ENCODE measurements around the gene TMEM132D. TPM values are rescaled to one million over a fixed set of nuclear protein-coding genes. Genes with fewer than 3 reads are reported as not detected.
"Not testable (repeated sequence)": the region's sequence is repeated elsewhere in the genome, so short reads cannot be mapped to it uniquely, and the experiment has no call there.

Gene TMEM132D
- polyA plus RNA-seq, 1 experiment: not detected

- TF ChIP-seq CTCF (IDR thresholded peaks at IDR 0.05; ENCODE audit: low read depth, low read length): no peak
- H3K27me3 ChIP-seq (ENCODE audit: control insufficient read depth, insufficient read depth, low read length): no peaks in the 10 kb centered on the region
- CTCF ChIA-PET: no interaction called here
- POLR2A ChIA-PET: no interaction called here
- DNase-seq (ENCODE audit: low read depth, low spot score): no peak
- H3K4me3 ChIP-seq (ENCODE audit: low read depth, low read length): no peak overlapping the region
- H3K27ac ChIP-seq (ENCODE audit: low read depth, low read length): no peak overlapping the region
- peaks cover 39% of the 10 kb centered on the region for H3K9me3 ChIP-seq (ENCODE audit: control insufficient read depth, insufficient read depth, low read length)
These were observed 363.6 kb downstream of the TMEM132D start for GRCh38 chr12:129540249-129540648.

- CTCF ChIA-PET; DNase-seq (ENCODE audit: low read depth, low spot score); POLR2A ChIA-PET: not testable (repeated sequence)
These were observed 365.0 kb downstream of the TMEM132D start for GRCh38 chr12:129538724-129539335.

DNA sequence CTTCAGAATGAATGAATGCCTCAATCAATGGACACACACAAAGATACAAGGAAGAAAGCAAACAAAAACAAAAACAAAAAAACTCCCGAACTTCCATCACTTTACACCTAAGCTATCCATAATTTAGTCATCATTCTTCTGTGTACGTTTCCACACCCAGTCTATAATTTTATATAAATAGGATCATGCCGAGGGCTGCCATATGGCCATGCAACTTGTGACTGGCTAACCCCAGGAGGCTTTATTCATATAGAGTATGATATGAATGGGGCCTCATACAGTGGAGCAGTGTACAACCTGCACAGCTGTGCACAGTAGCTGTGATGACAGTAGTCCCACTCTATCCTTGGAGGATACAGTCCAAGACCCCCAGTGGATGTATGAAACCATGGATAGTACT, 365.7 kb downstream of the TMEM132D start:
- ChIA-PET CTCF (no interaction called here), POLR2A (no interaction called here)
- H3K4me3 ChIP-seq (ENCODE audit: low read depth, low read length): no peak overlapping the region

More at GRCh38 chr12:129538724-129539335, 365.0 kb downstream of the TMEM132D start:
- peaks cover 39% of the 10 kb centered on the region for H3K9me3 ChIP-seq (ENCODE audit: control insufficient read depth, insufficient read depth, low read length)
- H3K27me3 ChIP-seq (ENCODE audit: control insufficient read depth, insufficient read depth, low read length); H3K27ac ChIP-seq (ENCODE audit: low read depth, low read length); H3K4me3 ChIP-seq (ENCODE audit: low read depth, low read length): not testable (repeated sequence)

GRCh38 chr12:129534966-129535750, 368.7 kb downstream of the TMEM132D start:
- H3K27me3 ChIP-seq (ENCODE audit: control insufficient read depth, insufficient read depth, low read length): no peaks in the 10 kb centered on the region
- H3K9me3 ChIP-seq (ENCODE audit: control insufficient read depth, insufficient read depth, low read length): peaks cover 40% of the 10 kb centered on the region
- POLR2A ChIA-PET: no interaction called here
- no peak for TF ChIP-seq CTCF (IDR thresholded peaks at IDR 0.05; ENCODE audit: low read depth, low read length)
- no peak overlapping the region for H3K4me3 ChIP-seq (ENCODE audit: low read depth, low read length)
- no peak overlapping the region for H3K27ac ChIP-seq (ENCODE audit: low read depth, low read length)
- DNase-seq (ENCODE audit: low read depth, low spot score): no peak
- CTCF ChIA-PET: no interaction called here

More for the DNA sequence above, 365.7 kb downstream of the TMEM132D start:
- TF ChIP-seq CTCF (IDR thresholded peaks at IDR 0.05; ENCODE audit: low read depth, low read length): no peak
- no peak for DNase-seq (ENCODE audit: low read depth, low spot score)
- Histone ChIP-seq H3K27ac (ENCODE audit: low read depth, low read length) (no peak overlapping the region), H3K27me3 (ENCODE audit: control insufficient read depth, insufficient read depth, low read length) (no peaks in the 10 kb centered on the region), H3K9me3 (ENCODE audit: control insufficient read depth, insufficient read depth, low read length) (peaks cover 39% of the 10 kb centered on the region)

GRCh38 chr12:129532707-129533499, 370.9 kb downstream of the TMEM132D start:
- Histone ChIP-seq H3K27ac (ENCODE audit: low read depth, low read length) (no peak overlapping the region), H3K4me3 (ENCODE audit: low read depth, low read length) (no peak overlapping the region), H3K27me3 (ENCODE audit: control insufficient read depth, insufficient read depth, low read length) (no peaks in the 10 kb centered on the region), H3K9me3 (ENCODE audit: control insufficient read depth, insufficient read depth, low read length) (peaks cover 20% of the 10 kb centered on the region)
- CTCF ChIA-PET: no interaction called here
- no peak for DNase-seq (ENCODE audit: low read depth, low spot score)
- POLR2A ChIA-PET: no interaction called here
- no peak for TF ChIP-seq CTCF (IDR thresholded peaks at IDR 0.05; ENCODE audit: low read depth, low read length)

Measured in AG04450 (cell line).